GM12878 (cell line): ENCODE measurements around the gene LSMEM2. TPM values are rescaled to one million over a fixed set of nuclear protein-coding genes. Genes with fewer than 3 reads are reported as not detected.
"Not testable (repeated sequence)": the region's sequence is repeated elsewhere in the genome, so short reads cannot be mapped to it uniquely, and the experiment has no call there.

ENCODE experiments used
- ATAC-seq: fragments of 200-7000 bp; cut with Tn5 transposase; 3 replicates; pipeline ENCODE4 v1.9.1; 2020; ENCODE audit warnings: mild to moderate bottlenecking, moderate library complexity
- BruUV-seq: library from RNA; stranded (reverse); fragments of 400-500 nt; replicated peaks from 2 replicates; lab custom pipeline; 2021; lab: Mats Ljungman, UMichigan
- CTCF ChIA-PET: fragments of 300-600 bp; sonication (Branson Sonifier 250); formaldehyde crosslinking; extraction: SDS; loops from one replicate; lab custom pipeline; 2021; ENCODE audit warnings: inconsistent platforms; lab: Yijun Ruan, JAX
- POLR2A ChIA-PET: fragments of 350-600 bp; formaldehyde crosslinking; extraction: SDS; loops from one replicate; lab custom pipeline; 2021; ENCODE audit warnings: inconsistent platforms; lab: Charles Lee
- RAD21 ChIA-PET: fragments of 300-600 bp; sonication (Branson Sonifier 250); formaldehyde crosslinking; loops from one replicate; lab custom pipeline; 2023; ENCODE audit warnings: antibody characterized with exemption; ENCODE audit not compliant: unreplicated experiment; lab: Charles Lee
- SMC1A ChIA-PET: fragments of 300-600 bp; sonication (Branson Sonifier 250); formaldehyde crosslinking; loops from one replicate; lab custom pipeline; 2023; ENCODE audit not compliant: unreplicated experiment, uncharacterized antibody; lab: Charles Lee
- DNase-seq: peaks from one replicate; pipeline ENCODE4 v3.0.0-alpha.2; 2011; ENCODE audit warnings: low read depth, low spot score
- FAIRE-seq: peaks from 3 replicates; lab custom pipeline; 2011; peaks lifted over from hg19 to GRCh38; lab: Jason Lieb, UNC
- H2AFZ ChIP-seq: 2 replicates; pipeline ENCODE4 v1.6.0; 2011; ENCODE audit warnings: low read depth, low read length, control low read depth; ENCODE audit not compliant: control insufficient read depth
- H3K27ac ChIP-seq: 2 replicates; pipeline ENCODE4 v1.5.1; 2011; ENCODE audit warnings: control low read depth; ENCODE audit not compliant: control insufficient read depth, insufficient read depth
- H3K27me3 ChIP-seq, 2 experiments: replicated peaks in 1 of 2; 2 replicates each; pipeline versions ENCODE4 v1.6.0 to v1.6.1; 2011; ENCODE audit warnings: low read length in 1 of 2; ENCODE audit not compliant: control insufficient read depth in 2 of 2, insufficient read depth in 2 of 2
- H3K36me3 ChIP-seq, 2 experiments: 2 replicates each; pipeline ENCODE4 v1.5.1; 2011; ENCODE audit warnings: low read length in 1 of 2; ENCODE audit not compliant: control insufficient read depth in 2 of 2, insufficient read depth in 2 of 2
- H3K4me1 ChIP-seq: 2 replicates; pipeline ENCODE4 v1.6.1; 2011; ENCODE audit warnings: mild to moderate bottlenecking, low read length, moderate library complexity, mixed read lengths; ENCODE audit not compliant: control insufficient read depth, insufficient read depth
- H3K4me2 ChIP-seq: 2 replicates; pipeline ENCODE4 v1.6.0; 2011; ENCODE audit warnings: control low read depth; ENCODE audit not compliant: control insufficient read depth, insufficient read depth
- H3K4me3 ChIP-seq: fragments of 200-600 bp; sonication (generic); 2 replicates; pipeline ENCODE4 v1.5.1; 2016
- H3K79me2 ChIP-seq: 2 replicates; pipeline ENCODE4 v1.6.0; 2011; ENCODE audit warnings: low read length; ENCODE audit not compliant: control insufficient read depth, insufficient read depth
- H3K9ac ChIP-seq: 2 replicates; pipeline ENCODE4 v1.8.0; 2011; ENCODE audit warnings: low read length, control low read depth, mixed read lengths; ENCODE audit not compliant: control insufficient read depth, insufficient read depth
- H3K9me3 ChIP-seq: replicated peaks from 3 replicates; pipeline ENCODE4 v1.5.1; 2011; ENCODE audit warnings: mild to moderate bottlenecking, low read length; ENCODE audit not compliant: control insufficient read depth, insufficient read depth
- H4K20me1 ChIP-seq: 2 replicates; pipeline ENCODE4 v1.6.0; 2011; ENCODE audit not compliant: control insufficient read depth, insufficient read depth
- IRF4 ChIP-seq: IDR thresholded peaks from 2 replicates; pipeline ENCODE4 v1.6.1; 2011; ENCODE audit warnings: low read depth, low read length
- MTA2 ChIP-seq: fragments of 450-650 bp; IDR thresholded peaks from 2 replicates; pipeline ENCODE4 v1.6.1; 2016; ENCODE audit warnings: low read depth, mild to moderate bottlenecking, moderate library complexity
- MTA3 ChIP-seq: IDR thresholded peaks from 2 replicates; pipeline ENCODE4 v1.6.1; 2012; ENCODE audit warnings: low read length, inconsistent platforms, borderline replicate concordance
- MYB ChIP-seq: fragments of 150-350 bp; IDR thresholded peaks from 2 replicates; pipeline ENCODE4 v1.6.1; 2014; ENCODE audit warnings: mild to moderate bottlenecking, low read depth, low read length, borderline replicate concordance
- RFX5 ChIP-seq: IDR thresholded peaks from 2 replicates; pipeline ENCODE4 v1.6.1; 2011; ENCODE audit warnings: low read depth, low read length, improper control_type of control experiment
- SREBF1 ChIP-seq: IDR thresholded peaks from 2 replicates; pipeline ENCODE4 v1.6.1; 2012; ENCODE audit warnings: mild to moderate bottlenecking, low read length
- ZBTB33 ChIP-seq: fragments of 450-650 bp; IDR thresholded peaks from 2 replicates; pipeline ENCODE4 v1.6.1; 2017; ENCODE audit warnings: mild to moderate bottlenecking
- WGBS: methylation state at CpG from one replicate; pipeline ENCODE4 v1.1.6; 2016; ENCODE audit warnings: low lambda C conversion rate; ENCODE audit not compliant: insufficient replicate concordance, insufficient coverage; ENCODE audit errors: missing lambda C conversion rate; 5-methylcytosine and 5-hydroxymethylcytosine counted together
- in situ Hi-C: fragments of 300-500 bp; cut with MboI; formaldehyde crosslinking; loops from 9 replicates; pipeline ENCODE4 v1.14.3; 2018; ENCODE audit warnings: mixed read lengths
- intact Hi-C: fragments of 100-400 bp; cut with micrococcal nuclease; formaldehyde crosslinking; loops from one replicate; pipeline ENCODE4 v1.14.2; 2022; ENCODE audit not compliant: unreplicated experiment
- polyA plus RNA-seq, 11 experiments: library from polyadenylated mRNA; depleted of rRNA in 4 of 11; unstranded in 6 of 11; stranded (reverse) in 5 of 11; fragments of >200 nt; fragmentation: Nextera tagmentation in 4 of 11; fragmentation: Illumina TruSeq in 1 of 11; extraction: Ambion mirVana in 4 of 11; extraction: Trizol in 1 of 11; gene quantifications; 1 replicate in 1 of 11; 2 replicates in 10 of 11; pipeline versions ENCODE4 v1.2.1 to v1.2.3, GENCODE V29; 2011 to 2016; ENCODE audit warnings: inconsistent platforms in 2 of 11, missing spikeins in 2 of 11, low read depth in 1 of 11
- total RNA-seq, 4 experiments: library from RNA; depleted of rRNA in 3 of 4; stranded (reverse); fragments of >200 nt in 3 of 4; fragmentation: Illumina TruSeq in 1 of 4; extraction: Trizol in 1 of 4; gene quantifications; 2 replicates each; pipeline versions ENCODE4 v1.2.1 to v1.2.3, GENCODE V29; 2013 to 2021

The LSMEM2 gene
- total and polyA plus RNA-seq, 10 of the 15 experiments (the other 5 are each of a cell fraction or from before 2014, with no cell fraction given): 0.17 TPM; not detected in 9

GRCh38 chr3:50279255-50280016, 549 bp downstream of the LSMEM2 start (continued):
- TF ChIP-seq ZBTB33: no peak
- TF ChIP-seq IRF4: no peak
- TF ChIP-seq MTA2: no peak
- no peak for TF ChIP-seq MTA3
- TF ChIP-seq MYB: no peak
- no peak for TF ChIP-seq SREBF1
- TF ChIP-seq RFX5: no peak
- TF ChIP-seq, all 136 proteins: peak for 0

GRCh38 chr3:50284121-50284520, 5.2 kb downstream of the LSMEM2 start:
- H3K27ac ChIP-seq, H3K4me1 ChIP-seq, ATAC-seq, H3K27me3 ChIP-seq, H3K79me2 ChIP-seq, H4K20me1 ChIP-seq, in situ Hi-C loops, DNase-seq, BruUV-seq, H3K9ac ChIP-seq, H3K4me2 ChIP-seq, FAIRE-seq, RAD21 ChIA-PET, intact Hi-C loops, SMC1A ChIA-PET, H3K4me3 ChIP-seq, H3K9me3 ChIP-seq, H2AFZ ChIP-seq, CTCF ChIA-PET: not testable (repeated sequence)
- 89% methylated on average over 6 of the region's 6 CpGs for WGBS
- POLR2A ChIA-PET: interaction anchor here (1.0 kb wide), 1 partner anchor 15 kb away, joined by 3 read pairs; the partner anchor contains the start of genes HYAL3 and NAA80
- peaks cover 0 to 17% of the 10 kb centered on the region in 2 experiments; a peak in 3 of 4 replicates for H3K36me3 ChIP-seq
